LNCAP (cell line): ENCODE results near the gene SLC35F6.

Experiments used
- TF ChIP-seq, protein P1 (sequence below): fragments of 450-650 bp; IDR thresholded peaks from 2 replicates; pipeline ENCODE4 v1.5.1; 2017; ENCODE audit warnings: mild to moderate bottlenecking

SLC35F6 gene

DNA sequence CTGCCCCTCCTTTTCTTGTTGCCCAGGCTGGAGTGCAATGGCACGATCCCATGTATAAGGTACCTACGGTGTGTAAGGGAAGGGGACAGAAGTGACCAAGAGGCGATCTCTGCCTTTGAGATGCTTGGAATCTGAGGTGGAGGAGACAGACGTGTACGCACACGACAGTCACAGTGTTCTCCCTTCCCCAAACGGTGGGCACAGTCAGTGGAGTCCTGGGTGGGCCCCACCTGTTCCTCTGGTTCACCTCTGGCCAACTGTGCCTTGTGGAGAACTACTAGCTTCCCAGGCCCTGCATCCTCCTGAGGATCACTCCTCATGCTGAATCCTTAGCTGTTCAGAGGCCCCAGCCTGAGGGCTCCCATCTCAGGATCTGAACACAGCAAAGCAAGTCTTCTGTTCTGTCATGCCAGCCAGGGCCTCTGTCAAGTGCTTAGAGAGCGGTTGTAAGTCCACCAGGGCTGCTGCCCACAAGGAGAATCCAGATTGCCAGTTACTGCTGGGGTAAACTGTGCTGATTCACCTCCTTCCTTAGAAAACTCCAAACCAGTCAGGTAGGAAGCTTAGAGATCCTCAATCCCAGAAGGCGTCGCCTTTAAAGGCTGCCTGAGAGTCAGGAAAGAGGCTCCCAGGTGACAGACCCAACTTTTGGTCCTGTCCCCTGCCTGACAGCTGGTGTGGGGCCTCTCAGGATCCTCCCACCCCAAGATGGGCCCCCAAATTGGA lies 1.6 kb downstream of the SLC35F6 start:
- TF ChIP-seq, protein P1, sequence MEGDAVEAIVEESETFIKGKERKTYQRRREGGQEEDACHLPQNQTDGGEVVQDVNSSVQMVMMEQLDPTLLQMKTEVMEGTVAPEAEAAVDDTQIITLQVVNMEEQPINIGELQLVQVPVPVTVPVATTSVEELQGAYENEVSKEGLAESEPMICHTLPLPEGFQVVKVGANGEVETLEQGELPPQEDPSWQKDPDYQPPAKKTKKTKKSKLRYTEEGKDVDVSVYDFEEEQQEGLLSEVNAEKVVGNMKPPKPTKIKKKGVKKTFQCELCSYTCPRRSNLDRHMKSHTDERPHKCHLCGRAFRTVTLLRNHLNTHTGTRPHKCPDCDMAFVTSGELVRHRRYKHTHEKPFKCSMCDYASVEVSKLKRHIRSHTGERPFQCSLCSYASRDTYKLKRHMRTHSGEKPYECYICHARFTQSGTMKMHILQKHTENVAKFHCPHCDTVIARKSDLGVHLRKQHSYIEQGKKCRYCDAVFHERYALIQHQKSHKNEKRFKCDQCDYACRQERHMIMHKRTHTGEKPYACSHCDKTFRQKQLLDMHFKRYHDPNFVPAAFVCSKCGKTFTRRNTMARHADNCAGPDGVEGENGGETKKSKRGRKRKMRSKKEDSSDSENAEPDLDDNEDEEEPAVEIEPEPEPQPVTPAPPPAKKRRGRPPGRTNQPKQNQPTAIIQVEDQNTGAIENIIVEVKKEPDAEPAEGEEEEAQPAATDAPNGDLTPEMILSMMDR, result no peak

DNA sequence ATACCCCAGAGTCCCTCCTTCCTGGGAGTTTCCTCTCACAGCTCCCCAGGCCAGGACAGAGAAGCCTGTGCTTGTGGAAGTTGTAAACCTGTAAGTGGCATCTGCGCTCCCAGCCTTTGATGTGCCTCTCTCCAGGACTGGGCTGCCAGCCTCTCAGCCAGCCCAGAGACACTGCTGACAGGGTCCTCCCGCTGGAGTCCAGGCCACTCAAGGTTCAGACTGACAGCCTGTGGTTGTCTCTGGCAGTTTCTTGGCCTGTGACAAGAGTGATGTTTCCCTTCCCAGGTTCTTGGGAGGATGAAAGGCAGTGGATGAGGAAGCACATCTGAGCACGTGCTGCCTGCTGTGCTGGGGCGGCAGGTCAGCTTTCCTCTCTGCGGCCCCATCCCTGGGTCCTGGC lies 3.0 kb downstream of the SLC35F6 start:
- TF ChIP-seq, protein P1, result no peak

DNA sequence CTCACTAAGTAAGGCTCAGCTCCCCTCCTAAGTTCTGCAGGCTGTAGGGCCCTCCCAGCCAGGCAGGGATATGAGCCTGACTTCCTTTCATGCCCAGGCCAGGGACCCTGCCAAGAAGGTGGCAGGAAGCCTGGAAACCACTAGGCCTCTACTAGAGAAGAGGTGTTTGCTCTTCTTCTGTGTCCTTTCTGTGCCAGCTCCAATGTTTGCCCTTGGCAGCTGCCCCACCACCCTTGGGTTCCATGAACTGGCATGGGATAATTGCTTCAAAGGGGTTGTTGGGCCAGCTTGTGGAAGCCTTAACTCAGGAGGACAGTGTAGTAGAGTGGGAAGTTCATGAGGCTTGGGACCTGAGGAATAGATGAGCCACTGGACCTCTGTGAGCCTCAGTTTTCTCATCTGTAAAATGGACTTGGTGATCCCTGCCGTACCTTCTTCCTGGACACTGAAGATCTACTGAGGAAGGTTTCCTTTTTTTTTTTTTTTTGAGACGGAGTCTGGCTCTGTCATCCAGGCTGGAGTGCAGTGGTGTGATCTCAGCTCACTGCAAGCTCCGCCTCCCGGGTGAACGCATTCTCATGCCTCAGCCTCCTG lies 3.9 kb downstream of the SLC35F6 start:
- TF ChIP-seq, protein P1, result no peak

DNA sequence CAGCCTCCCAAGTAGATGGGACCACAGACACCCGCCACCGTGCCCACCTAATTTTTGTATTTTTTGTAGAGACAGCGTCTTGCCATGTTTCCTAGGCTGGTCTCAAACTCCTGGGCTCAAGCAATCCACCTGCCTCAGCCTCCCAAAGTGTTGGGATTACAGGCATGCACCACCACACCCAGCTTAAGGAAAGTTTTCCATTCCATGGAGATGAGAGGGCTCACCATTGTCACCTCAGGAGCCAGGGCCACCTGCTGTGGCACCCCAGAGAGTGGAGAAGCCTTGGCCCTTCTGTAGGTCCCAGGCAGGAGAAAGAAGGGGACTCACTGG lies 4.6 kb downstream of the SLC35F6 start:
- TF ChIP-seq, protein P1, result no peak

DNA sequence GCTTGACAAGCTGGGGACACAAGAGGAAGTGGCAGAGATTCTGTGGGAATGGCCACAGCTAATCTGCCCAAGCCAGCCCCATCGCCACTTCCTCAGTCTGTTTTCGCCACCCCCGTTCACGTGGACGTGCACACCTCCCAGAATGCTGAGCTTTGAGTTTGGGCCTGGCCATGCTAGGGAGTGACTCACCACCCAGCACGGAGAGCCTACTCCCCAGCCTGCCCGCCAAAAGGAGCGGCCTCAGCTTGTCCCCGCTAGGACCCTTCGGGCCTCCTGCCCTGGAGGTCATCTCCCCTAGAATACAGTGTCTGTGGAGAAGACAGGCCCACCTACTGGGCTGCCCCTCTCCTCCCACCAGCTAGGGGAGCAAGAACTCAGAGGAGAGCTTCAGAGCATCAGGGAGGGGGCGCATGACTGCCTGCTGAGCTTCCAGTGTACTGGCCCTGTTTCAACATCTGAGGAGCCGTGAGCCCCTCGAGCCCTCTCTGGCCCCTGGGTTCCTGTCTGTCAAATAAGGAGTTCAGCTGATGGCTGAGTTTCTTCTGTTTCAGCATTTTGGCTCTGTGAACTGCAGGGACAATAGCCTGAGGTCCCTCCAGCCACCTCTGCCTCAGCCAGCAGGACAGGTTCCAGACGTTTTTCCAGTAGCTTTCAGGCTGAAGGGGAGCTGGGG lies 5.1 kb downstream of the SLC35F6 start:
- TF ChIP-seq, protein P1, result no peak

DNA sequence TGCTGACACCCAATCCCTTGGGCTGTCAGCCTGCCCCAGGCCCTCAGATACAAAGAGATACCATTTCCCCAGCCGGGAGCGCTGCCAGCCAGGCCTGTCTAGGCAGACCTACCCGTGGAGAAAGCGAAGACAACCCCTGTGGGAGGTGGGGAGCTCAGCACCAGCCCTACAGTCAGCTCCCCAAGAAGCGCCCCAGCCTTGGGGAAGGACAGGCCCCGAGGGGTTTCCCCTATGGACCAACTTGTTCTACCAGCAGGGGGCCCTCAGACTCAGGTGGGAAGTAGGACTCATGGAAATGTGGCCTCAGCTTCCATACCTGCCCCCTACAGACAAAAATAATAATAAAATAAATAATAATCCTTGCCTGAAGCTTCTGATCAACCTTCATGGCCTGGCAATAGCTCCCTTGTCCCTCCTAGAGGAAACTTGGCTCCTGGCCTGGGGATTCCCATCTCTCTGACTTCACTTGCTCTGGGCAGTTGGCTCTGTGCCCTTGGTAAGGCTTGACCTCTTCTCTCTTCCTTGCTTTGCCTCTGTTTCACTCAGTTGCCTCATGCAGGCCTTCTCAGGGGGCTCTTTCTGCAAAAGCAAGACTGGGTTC lies 7.0 kb downstream of the SLC35F6 start:
- TF ChIP-seq, protein P1, result no peak; the same call in 1 of the 2 replicates

DNA sequence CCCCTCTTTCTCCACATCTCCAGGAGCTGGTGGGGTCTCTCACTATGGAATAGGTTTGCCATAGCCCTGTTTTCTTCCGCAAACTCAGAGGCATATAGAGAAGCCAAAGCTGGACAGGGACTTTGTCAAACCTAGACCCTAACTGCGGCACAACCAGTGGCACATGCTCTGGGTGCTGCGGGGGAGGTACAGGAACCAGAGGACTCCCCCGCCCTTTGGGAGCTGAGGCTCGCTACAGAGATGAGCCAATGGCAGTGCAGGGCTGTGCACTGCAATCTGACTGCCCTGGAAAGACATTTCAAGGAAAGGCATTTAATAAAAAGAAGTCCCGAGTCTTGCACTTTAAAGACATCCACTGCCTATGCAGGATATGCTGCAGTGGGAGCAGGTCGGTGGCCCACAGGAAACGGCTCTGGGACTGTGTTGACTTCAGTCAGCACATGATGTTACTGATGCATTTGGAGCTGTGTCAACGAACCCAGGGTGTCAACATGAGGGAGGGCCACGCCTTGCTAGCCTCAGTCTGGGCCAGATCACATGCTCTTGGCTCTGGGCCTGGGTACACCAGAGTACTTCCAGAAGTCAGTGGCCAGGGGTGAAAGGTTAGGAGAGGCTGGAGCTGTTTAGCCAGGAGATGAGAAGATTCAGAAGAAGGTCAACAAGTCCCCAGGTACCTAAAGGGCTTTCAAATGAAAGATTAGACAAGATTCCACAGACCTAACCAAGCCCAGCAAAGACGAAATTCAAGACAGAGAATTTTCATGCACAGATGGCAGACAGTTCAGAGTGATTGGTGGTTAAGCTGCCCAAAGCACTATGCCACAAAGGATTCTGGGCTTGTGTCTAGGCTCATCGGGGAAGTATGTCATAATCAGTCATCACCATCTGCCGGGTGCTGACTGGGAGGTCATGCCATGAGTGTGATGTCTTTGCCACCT lies 8.2 kb downstream of the SLC35F6 start:
- TF ChIP-seq, protein P1, result no peak
